Fibroblast of lung (primary cell): ENCODE results near the gene LAMA5.

Experiments used
- CTCF ChIP-seq, 2 donors: IDR thresholded peaks in 1 of 2; conservative IDR thresholded peaks in 1 of 2; 1 replicate in 1 of 2; 2 replicates in 1 of 2; pipeline ENCODE4 v1.5.1; 2011 to 2012; ENCODE audit warnings: low read length in 2 of 2, control low read depth in 1 of 2, inconsistent platforms in 1 of 2, low read depth in 1 of 2, mild to moderate bottlenecking in 1 of 2
- EZH2 ChIP-seq: IDR thresholded peaks from 2 replicates; pipeline ENCODE4 v1.5.1; 2012; ENCODE audit warnings: low read length, control low read depth, mild to moderate bottlenecking; ENCODE audit errors: missing control alignments

GRCh38 chr20:62362991-62363919, 3.9 kb downstream of the LAMA5 start:
- no peak for TF ChIP-seq EZH2
- no peak for TF ChIP-seq CTCF (conservative IDR thresholded peaks at IDR 0.05 in 1 of 2, IDR thresholded peaks at IDR 0.05 in 1 of 2; ENCODE audit: low read depth in 1 of 2, low read length in 2 of 2)
